Activated CD4-positive, alpha-beta T cell treated with anti-CD3 and anti-CD28 coated beads, Interleukin-2, Interleukin-6, amounts not matched to agents 100 ng/mL and 50 ng/mL, durations not matched to agents 16 hours and 8 hours (primary cell): ENCODE data around the gene ETFB.

ENCODE experiments used
- DNase-seq: peaks from one replicate; pipeline ENCODE4 v3.0.0-alpha.2; 2020

The ETFB gene

GRCh38 chr19:51326216-51327065, 39.7 kb downstream of the ETFB start:
- DNase-seq: no peak

- no peak for DNase-seq
Observed at GRCh38 chr19:51325161-51325976, 40.8 kb downstream of the ETFB start.

GRCh38 chr19:51324167-51324481, 42.1 kb downstream of the ETFB start:
- DNase-seq: no peak

DNA sequence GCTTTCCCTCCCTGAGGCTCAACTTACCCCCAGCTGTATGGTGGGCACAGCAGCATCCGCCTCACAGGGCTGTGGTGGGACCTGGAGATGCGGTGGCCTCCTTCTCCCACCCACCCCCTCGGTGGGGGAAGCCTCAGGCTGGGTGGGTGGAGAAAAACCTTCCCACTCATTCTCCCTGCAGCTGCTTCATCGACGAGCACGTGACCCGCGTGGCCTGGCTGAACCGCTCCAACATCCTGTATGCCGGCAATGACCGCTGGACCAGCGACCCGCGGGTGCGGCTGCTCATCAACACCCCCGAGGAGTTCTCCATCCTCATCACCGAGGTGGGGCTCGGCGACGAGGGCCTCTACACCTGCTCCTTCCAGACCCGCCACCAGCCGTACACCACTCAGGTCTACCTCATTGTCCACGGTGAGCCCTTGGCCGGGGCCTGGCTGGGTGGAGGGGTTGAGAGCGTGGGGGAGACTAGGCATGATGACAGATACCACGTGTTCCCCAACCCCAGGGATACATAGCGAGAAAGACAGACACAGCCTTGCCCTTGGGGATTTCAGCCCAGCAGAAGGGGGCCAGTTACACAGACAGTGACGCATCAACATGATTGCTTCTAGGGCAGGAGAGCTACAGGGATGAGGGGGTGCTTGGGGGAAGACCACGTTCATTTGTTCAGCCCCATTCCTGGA, 42.6 kb downstream of the ETFB start:
- DNase-seq: no peak

- no peak for DNase-seq
Observed at GRCh38 chr19:51321799-51322198, 44.4 kb downstream of the ETFB start.

- DNase-seq: no peak
Observed at GRCh38 chr19:51320280-51320657, 45.9 kb downstream of the ETFB start.

- DNase-seq: no peak
Observed at GRCh38 chr19:51319649-51320279, 46.4 kb downstream of the ETFB start.

- no peak for DNase-seq
Observed at GRCh38 chr19:51318687-51319648, 47.2 kb downstream of the ETFB start.

DNA sequence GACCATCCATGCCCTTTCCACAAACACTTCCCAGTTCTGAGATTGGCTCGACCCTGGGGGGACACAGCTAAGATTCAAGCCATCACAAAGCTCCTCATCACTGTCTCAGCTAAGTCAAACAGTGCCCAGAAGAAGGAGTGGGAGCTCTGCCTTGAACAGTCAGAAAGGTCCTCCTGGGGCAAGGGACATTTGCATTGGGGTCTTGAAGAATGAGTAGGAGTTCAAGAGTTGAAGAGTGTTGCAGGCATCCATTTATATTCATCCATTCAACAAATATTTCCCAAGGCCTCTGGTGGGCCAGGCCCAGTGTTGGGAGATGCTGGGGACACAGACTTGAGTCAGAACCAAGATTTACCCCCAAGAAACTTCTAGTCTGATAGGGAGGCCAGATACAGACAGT, 48.2 kb downstream of the ETFB start:
- DNase-seq: no peak

GRCh38 chr19:51317376-51317775, 48.8 kb downstream of the ETFB start:
- no peak for DNase-seq

DNA sequence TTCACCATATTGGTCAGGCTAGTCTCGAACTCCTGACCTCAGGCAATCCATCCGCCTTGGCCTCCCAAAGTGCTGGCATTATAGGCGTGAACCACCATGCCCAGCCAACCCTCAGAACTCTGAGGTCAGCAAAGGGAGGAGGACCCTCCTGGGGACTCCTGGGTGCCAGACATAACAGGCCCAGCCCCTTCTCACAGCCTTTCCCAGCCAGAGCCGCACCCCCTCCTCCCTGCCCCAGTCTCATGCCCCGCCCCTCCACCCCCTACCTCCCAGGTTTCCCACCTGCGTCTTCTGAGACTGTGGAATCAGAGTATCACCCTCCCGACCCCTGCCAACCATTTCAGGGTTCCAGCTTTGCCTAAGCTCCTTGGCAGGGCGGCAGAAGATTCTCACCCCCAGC, 49.5 kb downstream of the ETFB start:
- no peak for DNase-seq

GRCh38 chr19:51311351-51312257, 54.6 kb downstream of the ETFB start, which contains the start of gene IGLON5:
Gene IGLON5 (plus strand): TSS chr19:51311644. CDS start chr19:51311848, 204 bp downstream.
- DNase-seq: no peak

DNA sequence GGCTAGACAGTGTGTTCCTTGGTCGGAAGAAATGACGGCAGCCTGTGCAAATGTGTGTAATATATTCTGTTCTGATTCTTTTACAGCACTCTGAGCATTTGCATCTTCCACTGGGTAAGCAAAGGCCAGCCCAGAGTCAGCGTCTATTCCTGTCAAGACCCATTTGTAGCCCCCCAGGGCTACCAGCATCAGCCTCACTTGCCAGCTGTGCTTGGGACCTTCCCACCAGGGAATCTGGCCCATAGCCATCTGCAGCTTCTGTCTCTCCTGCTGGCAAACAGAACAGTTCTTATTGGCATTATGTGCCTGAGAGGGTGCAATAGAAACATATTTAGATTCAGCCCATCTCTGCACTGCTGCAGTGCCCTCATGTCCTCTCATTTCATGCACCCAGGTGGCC, 60.7 kb downstream of the ETFB start:
- DNase-seq: no peak

GRCh38 chr19:51301266-51301665, 64.9 kb downstream of the ETFB start:
- DNase-seq: no peak

- DNase-seq: no peak
Observed at GRCh38 chr19:51297406-51297805, 68.8 kb downstream of the ETFB start.

GRCh38 chr19:51296336-51297093, 69.7 kb downstream of the ETFB start:
- no peak for DNase-seq

DNA sequence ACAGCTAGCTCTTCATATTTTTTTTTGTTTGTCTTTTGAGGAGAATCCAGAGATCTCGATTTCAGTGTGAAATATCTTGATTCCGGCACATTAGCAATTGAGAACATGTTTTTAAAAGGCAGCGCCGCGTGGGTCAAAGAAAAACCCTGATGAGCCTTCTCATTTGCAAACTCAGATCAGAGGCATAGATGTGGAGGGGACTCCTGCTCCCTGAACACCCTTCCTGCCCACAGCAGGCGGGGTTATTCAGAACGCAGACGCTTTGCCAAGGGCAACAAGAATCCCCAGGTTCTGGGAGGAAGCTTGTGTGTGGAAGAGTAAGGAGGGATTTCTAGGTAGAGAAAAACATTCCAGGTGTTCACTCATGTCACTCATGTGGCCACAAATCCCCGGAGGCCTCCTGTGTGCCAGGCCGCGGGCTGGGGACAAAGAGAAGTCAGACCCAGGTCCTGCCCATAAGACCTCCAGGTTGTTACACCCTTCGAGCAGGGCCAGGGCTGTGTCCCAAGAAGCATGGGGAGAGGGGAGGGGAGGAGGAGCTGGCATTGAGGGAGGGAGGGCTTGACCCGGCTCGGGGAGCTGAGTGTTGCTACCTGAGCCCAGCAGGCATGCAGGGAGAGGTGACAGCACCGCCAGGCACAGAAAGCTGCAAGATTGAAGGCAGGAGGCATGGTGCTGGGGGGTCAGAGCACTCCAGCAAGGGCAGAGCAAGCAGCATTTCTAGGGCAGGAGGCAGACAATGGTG, 70.6 kb downstream of the ETFB start:
- DNase-seq: no peak
